SK-N-SH (cell line): ENCODE results near the gene VGLL4. TPM values are rescaled to one million over a fixed set of nuclear protein-coding genes. Genes with fewer than 3 reads are reported as not detected.

Source experiments
- CTCF ChIA-PET: fragments of 300-600, 350-600 bp; formaldehyde crosslinking; extraction: SDS; loops from one replicate; lab custom pipeline; 2021; lab: Yijun Ruan, JAX
- POLR2A ChIA-PET: fragments of 350-600 bp; sonication (Branson Sonifier 250); formaldehyde crosslinking; extraction: SDS; loops from one replicate; lab custom pipeline; 2020; ENCODE audit warnings: antibody characterized with exemption, inconsistent platforms; lab: Yijun Ruan, JAX
- DNase-seq: peaks from one replicate; pipeline ENCODE4 v3.0.0; 2012
- H2AFZ ChIP-seq: fragments of 200-600 bp; sonication (generic); 2 replicates; pipeline ENCODE4 v1.8.1; 2016; ENCODE audit warnings: antibody characterized with exemption, mild to moderate bottlenecking, low read depth
- H3F3A ChIP-seq: fragments of 200-600 bp; sonication (generic); replicated peaks from 2 replicates; pipeline ENCODE3; 2016; ENCODE audit warnings: antibody characterized with exemption, mild to moderate bottlenecking; ENCODE audit not compliant: insufficient read depth
- H3K27ac ChIP-seq, 2 experiments: fragments of 200-500 bp in 1 of 2; fragments of 200-600 bp in 1 of 2; sonication (Bioruptor generic) in 1 of 2; sonication (generic), shearing (Covaris generic) in 1 of 2; 2 replicates each; pipeline versions ENCODE4 v1.5.1 to v1.6.1; 2014 to 2016; ENCODE audit warnings: low read depth in 2 of 2, inconsistent platforms in 1 of 2, low read length in 1 of 2, mild to moderate bottlenecking in 1 of 2, mixed read lengths in 1 of 2
- H3K27me3 ChIP-seq: fragments of 200-600 bp; sonication (generic), shearing (Covaris generic); 2 replicates; pipeline ENCODE4 v1.6.1; 2016; ENCODE audit warnings: mixed run types; ENCODE audit not compliant: insufficient read depth
- H3K36me3 ChIP-seq, 2 experiments: fragments of 200-500 bp in 1 of 2; fragments of 200-600 bp in 1 of 2; sonication (Bioruptor generic) in 1 of 2; sonication (generic) in 1 of 2; replicated peaks in 1 of 2; 2 replicates each; pipeline versions ENCODE3 to v1.5.1; 2014 to 2016; ENCODE audit warnings: low read length in 1 of 2, mild to moderate bottlenecking in 1 of 2; ENCODE audit not compliant: insufficient read depth in 2 of 2, control insufficient read depth in 1 of 2
- H3K4me1 ChIP-seq, 2 experiments: fragments of 200-500 bp in 1 of 2; fragments of 200-600 bp in 1 of 2; sonication (Bioruptor generic) in 1 of 2; sonication (generic), shearing (Covaris generic) in 1 of 2; 2 replicates each; pipeline versions ENCODE4 v1.5.1 to v1.6.1; 2014 to 2016; ENCODE audit warnings: low read depth in 1 of 2, low read length in 1 of 2, mixed run types in 1 of 2; ENCODE audit not compliant: insufficient read depth in 2 of 2, control insufficient read depth in 1 of 2
- H3K4me2 ChIP-seq: fragments of 200-600 bp; sonication (generic), shearing (Covaris generic); 2 replicates; pipeline ENCODE4 v1.6.1; 2017; ENCODE audit warnings: mixed run types
- H3K4me3 ChIP-seq, 2 experiments: fragments of 200-500 bp in 1 of 2; fragments of 200-600 bp in 1 of 2; sonication (Bioruptor generic) in 1 of 2; sonication (generic), shearing (Covaris generic) in 1 of 2; 2 replicates each; pipeline versions ENCODE4 v1.5.1 to v1.8.1; 2014 to 2016; ENCODE audit warnings: low read depth in 2 of 2, inconsistent platforms in 1 of 2, low read length in 1 of 2, mild to moderate bottlenecking in 1 of 2, mixed read lengths in 1 of 2, moderate library complexity in 1 of 2
- H3K79me2 ChIP-seq: fragments of 200-600 bp; sonication (generic); 2 replicates; pipeline ENCODE4 v1.8.1; 2017; ENCODE audit warnings: mild to moderate bottlenecking; ENCODE audit not compliant: insufficient read depth
- H3K9ac ChIP-seq: fragments of 200-600 bp; sonication (generic); 2 replicates; pipeline ENCODE4 v1.6.1; 2017; ENCODE audit warnings: mixed run types
- H3K9me2 ChIP-seq: fragments of 200-600 bp; sonication (generic); 2 replicates; pipeline ENCODE4 v1.6.1; 2017; ENCODE audit warnings: mixed run types
- H3K9me3 ChIP-seq: fragments of 200-600 bp; sonication (generic); 2 replicates; pipeline ENCODE4 v1.6.1; 2017; ENCODE audit warnings: mixed run types, mild to moderate bottlenecking, moderate library complexity
- H4K20me1 ChIP-seq: fragments of 200-600 bp; sonication (generic); 2 replicates; pipeline ENCODE4 v1.6.1; 2017; ENCODE audit warnings: mild to moderate bottlenecking, mixed run types; ENCODE audit not compliant: insufficient read depth
- FOSL2 ChIP-seq: IDR thresholded peaks from 2 replicates; pipeline ENCODE4 v1.4.0; 2012; ENCODE audit warnings: low read depth, mild to moderate bottlenecking, moderate library complexity, borderline replicate concordance
- FOXJ3 ChIP-seq: sonication (generic); formaldehyde crosslinking; IDR thresholded peaks from 2 replicates; pipeline ENCODE4 v1.5.1; 2020; ENCODE audit warnings: mild to moderate bottlenecking, missing genetic modification reagents
- GATA2 ChIP-seq: sonication (generic); formaldehyde crosslinking; IDR thresholded peaks from 2 replicates; pipeline ENCODE4 v1.5.0; 2020; ENCODE audit warnings: mild to moderate bottlenecking, missing genetic modification reagents
- JUND ChIP-seq: IDR thresholded peaks from 2 replicates; pipeline ENCODE4 v1.4.0; 2012
- MAX ChIP-seq: IDR thresholded peaks from 2 replicates; pipeline ENCODE4 v1.4.0; 2012; ENCODE audit warnings: low read depth
- MXI1 ChIP-seq: IDR thresholded peaks from 2 replicates; pipeline ENCODE4 v1.6.1; 2012; ENCODE audit warnings: mild to moderate bottlenecking, low read depth, low read length, improper control_type of control experiment
- NFIC ChIP-seq: IDR thresholded peaks from 2 replicates; pipeline ENCODE4 v1.4.0; 2012; ENCODE audit warnings: borderline replicate concordance
- PBX3 ChIP-seq: IDR thresholded peaks from 2 replicates; pipeline ENCODE4; 2012
- POLR2AphosphoS5 ChIP-seq: IDR thresholded peaks from 2 replicates; pipeline ENCODE4 v1.6.1; 2012; ENCODE audit warnings: low read depth, low read length
- RAD21 ChIP-seq: IDR thresholded peaks from 2 replicates; pipeline ENCODE4 v1.6.1; 2012; ENCODE audit warnings: mild to moderate bottlenecking, low read length
- SIN3A ChIP-seq: IDR thresholded peaks from 2 replicates; pipeline ENCODE4 v1.6.1; 2012; ENCODE audit warnings: low read depth, mild to moderate bottlenecking, low read length, moderate library complexity, borderline replicate concordance
- SMC3 ChIP-seq: IDR thresholded peaks from 2 replicates; pipeline ENCODE4 v1.6.1; 2012; ENCODE audit warnings: low read depth, low read length, improper control_type of control experiment
- TAF1 ChIP-seq: IDR thresholded peaks from 2 replicates; pipeline ENCODE4 v1.6.1; 2012; ENCODE audit warnings: low read depth, mild to moderate bottlenecking, low read length, moderate library complexity, borderline replicate concordance
- TCF12 ChIP-seq: IDR thresholded peaks from 2 replicates; pipeline ENCODE4 v1.4.0; 2012
- TEAD4 ChIP-seq: IDR thresholded peaks from 2 replicates; pipeline ENCODE4 v1.4.0; 2012; ENCODE audit warnings: mild to moderate bottlenecking, borderline replicate concordance; ENCODE audit not compliant: insufficient read depth
- USF1 ChIP-seq: IDR thresholded peaks from 2 replicates; pipeline ENCODE4 v1.4.0; 2012; ENCODE audit warnings: low read depth, borderline replicate concordance
- USF2 ChIP-seq: fragments of 150-350 bp; IDR thresholded peaks from 2 replicates; pipeline ENCODE4 v1.6.1; 2017; ENCODE audit warnings: antibody characterized with exemption, low read length, low read depth, borderline replicate concordance
- YY1 ChIP-seq: IDR thresholded peaks from 2 replicates; pipeline ENCODE4 v1.4.0; 2012; ENCODE audit warnings: low read depth, mild to moderate bottlenecking
- WGBS: methylation state at CpG from one replicate; pipeline ENCODE4 v1.1.6; 2017; ENCODE audit warnings: low lambda C conversion rate; 5-methylcytosine and 5-hydroxymethylcytosine counted together
- polyA plus RNA-seq, 3 experiments: library from polyadenylated mRNA; depleted of rRNA; stranded (reverse); fragments of >200 nt; gene quantifications; 2 replicates each; pipeline ENCODE4 v1.2.3, GENCODE V29; 2012
- TF ChIP-seq, protein P1 (sequence below): IDR thresholded peaks from 2 replicates; pipeline ENCODE4 v1.4.0; 2012; ENCODE audit warnings: low read depth, borderline replicate concordance

Gene VGLL4
- polyA plus RNA-seq, 1 of the 3 experiments (the other 2 are of a cell fraction): 48.9 TPM

DNA sequence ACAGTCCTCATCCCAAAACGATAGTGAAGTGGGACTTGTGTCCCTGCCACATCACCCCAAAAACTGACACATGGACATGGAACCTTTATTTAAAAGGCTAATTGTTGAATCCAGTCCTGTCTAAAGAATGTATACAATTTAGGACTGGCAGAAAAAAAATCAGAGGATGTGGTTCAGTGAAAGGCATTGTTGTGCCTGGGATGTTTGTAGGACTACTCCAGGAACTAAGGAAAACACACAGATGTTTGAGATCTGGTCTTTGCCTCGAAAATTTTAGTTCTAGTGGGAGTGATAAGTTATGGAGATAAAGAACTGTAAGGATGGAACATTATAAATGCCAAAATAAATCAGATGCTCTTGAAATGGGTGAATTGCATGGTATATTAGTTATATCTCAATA is 27.2 kb downstream of the VGLL4 start:
- Histone ChIP-seq H3K4me1 (peaks cover 9 to 45% of the 10 kb centered on the region in 2 experiments; a peak in 2 of 4 replicates), H3K27me3 (no peaks in the 10 kb centered on the region), H3K9me3 (no peaks in the 10 kb centered on the region), H3F3A (no peaks in the 10 kb centered on the region)
- DNase-seq: no peak
- TF ChIP-seq SMC3: no peak
- no peak for TF ChIP-seq FOSL2
- TF ChIP-seq YY1: no peak
- no peak for TF ChIP-seq GATA2 (CRISPR knock-in tag)
- no peak for TF ChIP-seq MXI1
- no peak for TF ChIP-seq NFIC
- TF ChIP-seq SIN3A: no peak
- TF ChIP-seq, all 33 proteins: peak for 0
- Histone ChIP-seq H3K27ac (no peak overlapping the region; a peak in 1 of 4 replicates), H3K9ac (no peak overlapping the region), H4K20me1 (peaks cover 100% of the 10 kb centered on the region), H3K9me2 (no peaks in the 10 kb centered on the region), H3K36me3 (peaks cover 2 to 4% of the 10 kb centered on the region in 2 experiments), H3K4me3 (no peak overlapping the region), H3K79me2 (peaks cover 100% of the 10 kb centered on the region), H3K4me2 (no peak overlapping the region), H2AFZ (no peak overlapping the region)
- POLR2A ChIA-PET: no interaction called here
- WGBS: 87% methylated on average over 2 of the region's 2 CpGs
- CTCF ChIA-PET: interaction anchor here (1.7 kb wide), 1 partner anchor 9 kb away, joined by 7 read pairs; no protein-coding TSS in a partner anchor

DNA sequence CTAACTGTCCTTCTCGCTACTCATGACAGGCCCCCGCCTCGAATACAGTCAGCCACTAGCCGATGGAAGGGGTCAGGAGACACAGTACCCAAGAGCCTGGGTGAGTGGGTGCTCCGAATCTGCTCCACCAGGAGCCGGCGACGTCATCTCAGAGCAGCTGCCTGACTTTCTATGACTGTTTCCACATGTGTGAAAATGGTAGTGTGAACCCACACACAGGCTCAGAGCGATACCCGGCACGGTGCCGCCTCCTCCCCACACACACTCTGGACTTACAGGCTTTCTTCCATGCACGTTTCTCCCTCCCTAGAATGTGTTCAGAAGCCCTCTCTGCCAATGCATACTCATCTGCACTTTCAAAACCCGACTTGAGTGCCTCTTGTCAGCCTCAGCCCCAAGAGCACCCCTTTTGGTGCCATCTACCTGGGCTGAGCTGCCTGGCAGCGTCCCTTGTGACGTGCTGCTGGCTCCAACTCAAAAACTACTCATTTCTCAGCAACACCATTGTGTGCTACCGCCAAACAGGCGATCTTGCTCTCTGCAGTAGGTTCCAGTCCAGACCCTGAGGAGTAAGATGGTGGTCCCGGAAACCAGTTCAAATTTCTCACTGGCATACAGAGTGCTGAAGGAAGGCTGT is 29.7 kb downstream of the VGLL4 start:
- ChIA-PET CTCF (interaction anchor here (0.7 to 1.3 kb wide), 2 partner anchors 10 to 12 kb away, joined by 3 to 4 read pairs; no protein-coding TSS in a partner anchor), POLR2A (interaction anchor here (1.4 kb wide), 1 partner anchor 19 kb away, joined by 3 read pairs; no protein-coding TSS in a partner anchor)
- no peaks in the 10 kb centered on the region for H3K27me3 ChIP-seq
- peaks cover 9 to 58% of the 10 kb centered on the region in 2 experiments; a peak in 2 of 4 replicates for H3K4me1 ChIP-seq
- DNase-seq: no peak
- H3K9me2 ChIP-seq: no peaks in the 10 kb centered on the region
- no peak overlapping the region for H3K9ac ChIP-seq
- H2AFZ ChIP-seq: no peak overlapping the region
- peaks cover 100% of the 10 kb centered on the region for H4K20me1 ChIP-seq
- 94% methylated on average over 14 of the region's 19 CpGs for WGBS
- no peak overlapping the region for H3K4me3 ChIP-seq
- H3K4me2 ChIP-seq: no peak overlapping the region
- H3F3A ChIP-seq: peaks cover 4% of the 10 kb centered on the region
- H3K27ac ChIP-seq: no peak overlapping the region; a peak in 1 of 4 replicates
- peaks cover 2 to 4% of the 10 kb centered on the region in 2 experiments for H3K36me3 ChIP-seq
- TF ChIP-seq, protein P1, sequence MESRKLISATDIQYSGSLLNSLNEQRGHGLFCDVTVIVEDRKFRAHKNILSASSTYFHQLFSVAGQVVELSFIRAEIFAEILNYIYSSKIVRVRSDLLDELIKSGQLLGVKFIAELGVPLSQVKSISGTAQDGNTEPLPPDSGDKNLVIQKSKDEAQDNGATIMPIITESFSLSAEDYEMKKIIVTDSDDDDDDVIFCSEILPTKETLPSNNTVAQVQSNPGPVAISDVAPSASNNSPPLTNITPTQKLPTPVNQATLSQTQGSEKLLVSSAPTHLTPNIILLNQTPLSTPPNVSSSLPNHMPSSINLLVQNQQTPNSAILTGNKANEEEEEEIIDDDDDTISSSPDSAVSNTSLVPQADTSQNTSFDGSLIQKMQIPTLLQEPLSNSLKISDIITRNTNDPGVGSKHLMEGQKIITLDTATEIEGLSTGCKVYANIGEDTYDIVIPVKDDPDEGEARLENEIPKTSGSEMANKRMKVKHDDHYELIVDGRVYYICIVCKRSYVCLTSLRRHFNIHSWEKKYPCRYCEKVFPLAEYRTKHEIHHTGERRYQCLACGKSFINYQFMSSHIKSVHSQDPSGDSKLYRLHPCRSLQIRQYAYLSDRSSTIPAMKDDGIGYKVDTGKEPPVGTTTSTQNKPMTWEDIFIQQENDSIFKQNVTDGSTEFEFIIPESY: no peak
- TF ChIP-seq JUND: no peak
- TF ChIP-seq TEAD4: no peak
- no peak for TF ChIP-seq POLR2AphosphoS5
- no peak for TF ChIP-seq TAF1
- TF ChIP-seq FOXJ3: no peak
- TF ChIP-seq MAX: no peak
- no peak for TF ChIP-seq RAD21
- no peak for TF ChIP-seq PBX3
- no peak for TF ChIP-seq YY1
- TF ChIP-seq NFIC: no peak
- TF ChIP-seq USF2: no peak
- no peak for TF ChIP-seq TCF12
- TF ChIP-seq USF1: no peak
- no peak for TF ChIP-seq GATA2 (CRISPR knock-in tag)
- no peak for TF ChIP-seq SIN3A
- TF ChIP-seq MXI1: no peak
- peaks cover 100% of the 10 kb centered on the region for H3K79me2 ChIP-seq
- no peaks in the 10 kb centered on the region for H3K9me3 ChIP-seq
